HG03175 (cell line): ENCODE data around the gene ETF1.
A peak's percentile ranks its signal among the peaks of the same experiment; 100 is the strongest.

Source experiments
- ATAC-seq: cut with Tn5 transposase; IDR thresholded peaks from one replicate; pipeline ENCODE4 v1.9.1; 2021; ENCODE audit warnings: mild to moderate bottlenecking, moderate library complexity; ENCODE audit not compliant: unreplicated experiment

Gene ETF1

DNA sequence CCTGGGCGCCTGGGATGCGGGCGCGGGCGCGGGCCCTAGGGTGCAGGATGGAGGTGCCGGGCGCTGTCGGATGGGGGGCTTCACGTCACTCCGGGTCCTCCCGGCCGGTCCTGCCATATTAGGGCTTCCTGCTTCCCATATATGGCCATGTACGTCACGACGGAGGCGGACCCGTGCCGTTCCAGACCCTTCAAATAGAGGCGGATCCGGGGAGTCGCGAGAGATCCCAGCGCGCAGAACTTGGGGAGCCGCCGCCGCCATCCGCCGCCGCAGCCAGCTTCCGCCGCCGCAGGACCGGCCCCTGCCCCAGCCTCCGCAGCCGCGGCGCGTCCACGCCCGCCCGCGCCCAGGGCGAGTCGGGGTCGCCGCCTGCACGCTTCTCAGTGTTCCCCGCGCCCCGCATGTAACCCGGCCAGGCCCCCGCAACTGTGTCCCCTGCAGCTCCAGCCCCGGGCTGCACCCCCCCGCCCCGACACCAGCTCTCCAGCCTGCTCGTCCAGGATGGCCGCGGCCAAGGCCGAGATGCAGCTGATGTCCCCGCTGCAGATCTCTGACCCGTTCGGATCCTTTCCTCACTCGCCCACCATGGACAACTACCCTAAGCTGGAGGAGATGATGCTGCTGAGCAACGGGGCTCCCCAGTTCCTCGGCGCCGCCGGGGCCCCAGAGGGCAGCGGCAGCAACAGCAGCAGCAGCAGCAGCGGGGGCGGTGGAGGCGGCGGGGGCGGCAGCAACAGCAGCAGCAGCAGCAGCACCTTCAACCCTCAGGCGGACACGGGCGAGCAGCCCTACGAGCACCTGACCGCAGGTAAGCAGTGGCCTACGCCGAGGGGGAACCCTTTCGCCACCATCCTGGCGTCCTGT, 77.5 kb downstream of the ETF1 start, which contains the start of gene EGR1:
Gene EGR1 (plus strand): TSS at position 219 of the 864 bp plus-strand sequence. CDS start 283 bp downstream, at position 502.
- peak; percentile 62 for ATAC-seq

DNA sequence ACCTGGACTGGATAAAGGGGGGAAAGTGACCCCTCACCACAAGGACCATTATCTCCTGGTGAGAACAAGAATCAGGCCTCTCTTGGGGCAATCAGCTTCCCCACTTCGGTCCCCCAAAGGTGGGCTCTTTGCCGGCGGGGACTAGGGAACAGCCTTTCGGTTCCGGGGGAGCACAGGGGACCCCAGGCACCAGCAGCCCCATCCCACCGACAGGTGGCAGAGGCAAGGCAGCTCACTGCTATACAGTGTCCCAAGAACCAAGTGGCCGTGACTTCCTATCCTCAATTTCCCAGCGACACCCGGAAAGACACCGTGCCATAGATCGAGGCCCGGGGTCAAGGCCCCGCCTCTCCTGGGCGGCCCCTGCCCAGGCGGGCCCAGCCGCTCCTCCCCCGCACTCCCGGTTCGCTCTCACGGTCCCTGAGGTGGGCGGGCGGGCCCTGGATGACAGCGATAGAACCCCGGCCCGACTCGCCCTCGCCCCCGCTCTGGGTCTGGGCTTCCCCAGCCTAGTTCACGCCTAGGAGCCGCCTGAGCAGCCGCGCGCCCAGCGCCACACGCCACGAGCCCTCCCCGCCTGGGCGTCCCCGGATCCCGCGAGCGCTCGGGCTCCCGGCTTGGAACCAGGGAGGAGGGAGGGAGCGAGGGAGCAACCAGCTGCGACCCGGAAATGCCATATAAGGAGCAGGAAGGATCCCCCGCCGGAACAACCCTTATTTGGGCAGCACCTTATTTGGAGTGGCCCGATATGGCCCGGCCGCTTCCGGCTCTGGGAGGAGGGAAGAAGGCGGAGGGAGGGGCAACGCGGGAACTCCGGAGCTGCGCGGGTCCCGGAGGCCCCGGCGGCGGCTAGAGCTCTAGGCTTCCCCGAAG, 78.4 kb downstream of the ETF1 start:
- ATAC-seq, result peak; percentile 76

DNA sequence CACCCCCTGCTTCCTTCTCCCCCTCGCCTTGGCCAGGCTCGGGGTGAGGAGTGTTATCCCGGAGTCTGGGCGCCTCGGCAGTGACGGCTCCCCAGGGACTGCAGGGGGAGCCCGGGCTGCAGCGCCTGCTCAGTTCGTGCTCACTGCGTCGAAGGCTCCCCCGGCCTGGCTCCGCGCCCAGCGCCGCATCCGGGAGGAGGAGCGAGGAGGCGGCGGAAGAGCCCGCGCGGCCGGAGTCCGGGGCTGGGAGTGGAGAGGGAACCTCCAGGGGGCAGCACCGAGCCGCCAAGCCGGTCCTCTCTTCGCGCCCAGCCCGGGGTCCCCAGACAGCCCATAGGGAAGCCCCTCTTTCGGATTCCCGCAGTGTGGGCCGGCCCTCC, 79.0 kb downstream of the ETF1 start:
- peak; percentile 46 for ATAC-seq

DNA sequence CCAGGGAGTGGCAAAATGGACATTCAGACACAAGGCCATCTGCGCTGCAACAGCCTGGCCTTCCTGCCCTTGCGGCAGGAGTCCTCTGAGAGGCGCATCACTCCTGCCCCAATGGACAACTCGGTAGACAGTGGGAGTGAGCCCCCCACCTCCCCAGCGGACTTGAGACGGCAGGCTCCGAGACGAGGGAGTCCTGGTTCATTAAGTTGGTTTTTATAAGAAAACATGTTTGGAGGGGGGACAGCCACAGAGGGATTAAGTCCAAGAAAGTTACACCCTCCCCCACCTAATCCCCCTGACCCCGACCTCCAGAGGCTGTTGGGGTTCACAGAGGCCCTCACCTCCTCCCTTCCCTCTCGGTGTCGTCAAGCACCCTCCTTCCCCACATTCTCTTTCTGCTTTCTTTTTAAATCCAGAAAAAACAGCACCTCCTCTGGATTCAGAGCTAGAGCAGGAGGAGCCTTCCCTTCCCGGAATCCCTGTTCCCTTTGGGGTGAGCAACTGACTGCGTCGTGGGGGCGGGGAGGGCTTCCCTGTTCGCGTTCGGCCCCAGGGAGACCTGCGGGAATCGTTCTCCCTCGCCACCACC, 79.5 kb downstream of the ETF1 start:
- ATAC-seq, result no peak

DNA sequence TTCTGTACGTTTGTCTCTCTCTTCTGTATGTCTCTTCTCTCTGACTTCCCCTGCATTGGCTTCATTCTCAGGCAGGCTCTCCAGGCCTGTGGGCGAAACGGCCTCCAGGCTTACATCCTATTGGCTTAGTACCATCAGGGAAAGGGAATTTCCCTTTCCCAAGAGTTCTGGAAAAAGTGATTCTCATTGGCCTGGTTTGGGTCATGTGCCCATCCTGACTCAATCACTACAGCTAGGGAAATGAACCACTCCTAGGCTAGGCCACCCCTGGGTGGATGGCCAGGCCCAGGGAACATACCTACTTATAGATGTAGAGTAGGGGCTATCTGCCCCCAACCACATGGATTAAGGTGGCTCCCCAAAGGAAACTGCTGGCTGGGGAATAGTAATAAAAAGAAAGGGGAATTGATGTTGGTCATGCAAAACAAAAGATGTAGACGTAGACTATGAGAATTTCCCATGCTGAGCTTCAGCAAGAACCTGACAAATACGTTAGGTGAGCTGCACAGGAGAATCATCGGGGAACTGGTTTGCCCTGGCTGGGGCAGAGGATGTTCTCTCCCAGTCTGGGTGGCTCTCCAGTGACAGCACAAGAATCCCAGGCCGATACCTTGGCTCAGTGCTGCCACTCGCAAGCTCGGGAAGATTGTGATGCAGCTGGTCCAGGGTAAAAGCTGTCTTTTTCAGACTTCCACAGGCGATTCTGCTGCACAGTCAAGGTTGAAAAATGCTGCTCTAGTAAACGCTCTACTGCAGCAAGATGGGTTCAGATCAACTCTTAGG, 81.5 kb downstream of the ETF1 start:
- no peak for ATAC-seq

DNA sequence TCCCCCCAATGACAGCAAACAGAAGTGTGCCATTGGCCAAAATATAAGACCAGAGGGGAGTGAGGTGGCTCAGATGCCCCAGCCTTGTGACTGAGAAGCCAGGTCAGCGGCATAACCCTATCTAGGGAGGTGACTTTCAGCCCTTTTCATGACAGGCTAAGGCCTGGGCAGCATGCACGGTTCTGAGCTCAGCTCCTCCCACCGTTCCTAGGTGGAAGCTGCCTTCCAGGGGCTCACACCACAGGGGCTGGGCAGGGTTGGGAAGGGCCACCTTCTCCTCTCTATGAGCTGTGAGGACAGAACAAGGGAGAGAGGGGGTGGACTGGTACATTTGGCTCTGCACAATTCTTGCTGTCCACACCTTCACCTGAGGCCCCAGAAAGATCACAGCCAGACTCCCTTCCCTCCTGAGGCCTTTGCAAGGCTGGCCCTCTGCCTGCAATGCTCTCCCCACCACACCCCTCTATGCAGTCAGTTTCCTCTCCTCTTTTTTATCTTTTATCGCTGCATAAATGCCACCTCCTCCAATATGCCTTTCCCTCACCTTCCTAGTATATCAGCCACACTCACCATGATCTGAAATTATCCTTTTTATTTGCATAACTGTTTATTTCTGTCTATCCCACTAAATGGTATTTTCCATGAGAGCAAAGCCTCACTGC, 82.9 kb downstream of the ETF1 start:
- no peak for ATAC-seq

DNA sequence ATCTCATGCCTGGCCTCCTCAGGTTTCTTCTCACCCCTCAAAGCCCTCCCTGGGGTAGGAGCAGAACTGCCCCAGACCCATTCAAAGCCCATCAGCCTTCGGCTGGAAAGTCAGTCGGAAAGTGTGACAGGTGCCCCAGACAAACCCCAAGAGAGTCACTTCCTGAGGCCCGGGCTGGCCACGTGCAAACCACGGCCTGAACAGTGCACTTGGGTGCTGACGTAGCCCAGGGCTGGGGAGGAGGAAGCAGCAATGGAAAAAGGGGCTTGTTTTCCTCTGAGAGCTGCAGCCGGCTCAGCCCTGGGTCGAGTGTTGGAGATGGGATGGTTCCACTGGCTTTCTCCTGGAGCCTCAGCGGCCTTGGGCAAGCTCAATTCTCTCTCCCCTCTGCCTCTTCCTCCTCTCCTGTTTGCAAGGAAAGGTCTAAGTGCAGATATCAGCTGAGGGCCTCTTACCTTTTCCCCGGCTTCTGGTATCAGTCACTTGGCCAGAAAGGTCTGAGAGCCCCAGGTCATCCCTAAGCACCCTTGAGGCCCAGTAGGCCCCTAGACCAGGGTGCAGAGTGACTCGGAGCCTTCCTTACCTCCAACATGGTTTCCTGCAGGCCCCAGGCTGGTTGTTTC, 83.6 kb downstream of the ETF1 start:
- ATAC-seq, result peak; percentile 38

DNA sequence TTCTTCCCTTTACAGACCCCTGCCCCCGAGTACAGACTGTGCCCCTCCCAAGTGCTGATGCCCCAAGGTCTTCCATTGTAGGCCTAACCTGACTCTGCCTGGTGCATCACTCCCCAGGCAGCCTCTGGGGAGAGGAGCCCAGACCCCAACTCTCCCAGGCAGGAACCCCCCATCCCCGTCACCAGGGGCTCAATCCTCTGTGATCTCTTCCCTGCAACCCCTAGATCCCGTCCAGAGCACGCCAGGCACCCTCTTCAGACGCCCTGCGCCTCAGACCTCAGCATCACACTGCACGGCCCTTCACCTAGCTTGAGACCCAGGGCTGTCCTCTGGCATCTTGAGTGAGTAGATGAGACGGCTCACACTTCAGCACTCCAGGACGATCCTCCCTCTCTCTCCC, 84.2 kb downstream of the ETF1 start:
- no peak for ATAC-seq

DNA sequence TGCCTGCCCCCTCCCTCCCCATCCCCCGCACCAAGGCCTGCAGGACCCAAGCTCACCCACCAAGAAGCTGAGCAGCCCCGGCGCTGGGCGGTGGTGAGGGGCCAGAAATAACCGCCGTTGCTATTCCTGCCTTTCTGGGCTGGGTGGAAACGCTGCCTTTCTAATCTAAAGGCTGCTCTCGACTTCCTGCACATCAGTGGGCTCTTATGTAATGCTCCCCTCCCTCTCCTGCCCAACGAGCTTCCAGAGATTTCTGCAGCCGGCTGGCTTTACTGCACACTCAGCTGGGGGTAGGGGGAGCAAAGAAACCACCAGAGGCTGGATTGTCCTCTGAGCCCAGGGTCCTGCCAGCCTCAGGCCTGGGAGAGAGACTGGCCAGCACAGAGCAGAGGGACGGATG, 84.7 kb downstream of the ETF1 start:
- ATAC-seq, result no peak

DNA sequence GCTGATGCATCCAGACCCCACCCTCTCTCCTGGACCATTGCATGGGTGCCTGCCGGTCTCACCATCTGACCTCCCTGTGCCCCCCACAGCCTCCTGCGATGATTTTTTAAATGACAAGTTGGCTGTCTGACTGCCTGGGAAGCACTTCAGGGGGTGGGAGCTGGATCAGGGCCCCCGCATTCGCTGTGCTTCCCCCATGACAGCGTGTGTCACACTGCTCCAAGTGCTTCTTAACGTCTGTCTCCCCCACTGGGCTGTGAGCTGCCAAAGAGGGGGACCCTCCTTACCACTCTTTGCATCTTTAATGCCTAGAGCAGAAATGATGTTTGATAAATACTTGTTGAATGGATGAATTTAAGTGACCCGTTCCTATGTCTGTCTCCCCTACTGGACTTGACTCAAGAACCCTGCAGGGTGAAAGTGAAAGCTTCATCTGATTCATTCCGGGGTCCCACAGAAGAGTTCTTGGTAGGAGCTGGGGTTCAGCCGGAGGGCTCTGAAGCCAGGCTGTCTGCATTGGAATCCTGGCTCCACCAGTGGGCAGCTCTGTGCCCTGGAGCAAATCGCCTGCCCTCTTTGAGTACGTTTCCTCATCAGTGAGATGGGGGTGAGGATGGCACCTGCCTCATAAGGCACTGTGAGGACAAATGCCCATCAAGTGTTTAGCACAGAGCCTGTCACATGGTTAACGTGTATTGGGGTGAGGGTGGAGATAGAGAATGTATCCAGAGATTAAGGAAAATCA, 85.3 kb downstream of the ETF1 start:
- ATAC-seq, result no peak
